Adrenal gland (tissue), 12 donors: ENCODE measurements around the gene DMTF1. TPM values are rescaled to one million over a fixed set of nuclear protein-coding genes. Genes with fewer than 3 reads are reported as not detected.

ENCODE experiments used
- DNase-seq, 7 donors: peaks; one replicate each; pipeline ENCODE4 v3.0.0-alpha.2; 2019 to 2020
- H3K27ac ChIP-seq, 5 donors: fragments of 200-600 bp; sonication (generic) in 4 of 5; 1 replicate in 3 of 5; 2 replicates in 2 of 5; pipeline versions ENCODE4 v1.5.1 to v1.8.0; 2016 to 2020; ENCODE audit warnings: mild to moderate bottlenecking in 1 of 5
- H3K27me3 ChIP-seq: fragments of 200-600 bp; 2 replicates; pipeline ENCODE4 v1.8.0; 2021
- H3K36me3 ChIP-seq, 2 donors: fragments of 200-600 bp; replicated peaks in 1 of 2; 1 replicate in 1 of 2; 2 replicates in 1 of 2; pipeline versions ENCODE4 v1.5.1 to v1.8.0; 2018 to 2022
- H3K4me1 ChIP-seq, 2 donors: fragments of 200-600 bp; replicated peaks in 1 of 2; 1 replicate in 1 of 2; 2 replicates in 1 of 2; pipeline versions ENCODE4 v1.5.1 to v1.8.0; 2018 to 2021
- H3K4me3 ChIP-seq, 4 donors: fragments of 200-600 bp; sonication (generic) in 3 of 4; one replicate each; pipeline ENCODE4 v1.5.1; 2016 to 2018
- H3K9me3 ChIP-seq, 3 donors: fragments of 200-600 bp; sonication (generic) in 1 of 3; replicated peaks in 1 of 3; 1 replicate in 2 of 3; 2 replicates in 1 of 3; pipeline versions ENCODE4 v1.5.1 to v1.8.0; 2016 to 2021
- POLR2A ChIP-seq, 2 donors: fragments of 450-650 bp; IDR thresholded peaks; one replicate each; pipeline ENCODE4 v1.6.1; 2017; ENCODE audit warnings: antibody characterized with exemption in 2 of 2, mild to moderate bottlenecking in 2 of 2, moderate library complexity in 1 of 2
- WGBS, 4 donors: extraction: QIAGEN DNeasy Blood & Tissue Kit in 2 of 4; methylation state at CpG; one replicate each; pipeline versions ENCODE4 v1.1.5 to v1.1.7; 2013 to 2017; 5-methylcytosine and 5-hydroxymethylcytosine counted together
- intact Hi-C, 2 donors: fragments of 100-400 bp; cut with DNase I; formaldehyde crosslinking; loops; one replicate each; pipeline versions ENCODE4 v1.14.1 to v1.15.0; 2022 to 2023
- polyA plus RNA-seq, 3 donors: library from polyadenylated mRNA; stranded (reverse); fragments of 200-250 nt in 2 of 3; fragments of 350-450 nt in 1 of 3; fragmentation: Illumina TruSeq in 1 of 3; extraction: RNeasy Lipid Tissue Mini Kit (QIAGEN cat#74804) in 1 of 3; gene quantifications; one replicate each; pipeline ENCODE4 v1.2.3, GENCODE V29; 2013 to 2014
- total RNA-seq, 9 donors: library from RNA; depleted of rRNA in 4 of 9; stranded (reverse); fragments of >200 nt in 4 of 9; fragments of 120-200 nt in 1 of 9; fragmentation: NEBNext Ultra II Directional in 1 of 9; extraction: Animal tissue kit (Norgen Biotek cat#: 25700) in 1 of 9; gene quantifications; one replicate each; pipeline versions ENCODE4 v1.1.0 to v1.2.4, GENCODE V29; 2013 to 2023
- TF ChIP-seq, protein P1 (sequence below), 6 experiments: fragments of 450-650 bp in 4 of 6; fragments of 200-600 bp in 2 of 6; sonication (generic) in 1 of 6; IDR thresholded peaks; 1 replicate in 5 of 6; 2 replicates in 1 of 6; pipeline versions ENCODE4 v1.5.1 to v1.8.0; 2016 to 2021; ENCODE audit warnings: antibody characterized with exemption in 6 of 6, mild to moderate bottlenecking in 2 of 6, moderate library complexity in 1 of 6
- donor health status: healthy with polysubstance abuse.
- donor health status: Bipolar disorder and iron deficiency.
- donor health status: DM: yes; HTN: yes; CAD: no.
- donor health status: DM: no; HTN: no; CAD: no.
- donor health status: DM: no; HTN: no; CAD: no.
- donor health status: DM: yes; HTN: yes; CAD: no.

DMTF1 gene
- total and polyA plus RNA-seq, 12 donors, result 17.1 to 149 (median 50.2) TPM

DNA sequence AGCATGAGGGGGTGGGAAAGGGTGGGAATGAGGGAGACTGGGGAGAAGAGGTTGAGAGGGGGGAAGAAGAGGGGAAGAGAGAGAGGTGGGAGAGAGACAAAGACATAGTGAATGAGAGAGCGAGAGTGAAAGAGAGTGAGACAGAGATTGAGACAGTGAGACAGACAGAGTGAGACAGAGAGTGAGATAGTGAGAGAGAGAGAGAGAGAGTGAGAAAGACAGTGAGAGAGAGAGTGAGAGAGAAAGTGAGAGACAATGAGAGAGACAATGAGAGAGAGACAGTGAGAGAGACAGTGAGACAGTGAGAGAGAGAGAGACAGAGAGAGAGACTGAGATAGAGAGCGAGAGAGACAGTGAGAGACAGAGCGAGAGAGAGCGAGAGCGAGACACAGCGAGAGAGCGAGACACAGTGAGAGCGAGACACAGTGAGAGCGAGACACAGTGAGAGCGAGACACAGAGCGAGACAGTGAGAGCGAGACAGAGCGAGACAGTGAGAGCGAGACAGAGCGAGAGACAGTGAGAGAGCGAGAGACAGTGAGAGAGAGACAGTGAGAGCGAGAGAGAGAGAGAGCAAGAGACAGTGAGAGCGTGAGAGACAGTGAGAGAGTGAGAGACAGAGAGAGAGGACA is 57.2 kb downstream of the DMTF1 start:
- H3K9me3 ChIP-seq, result peaks cover 0 to 15% (median 0%) of the 10 kb centered on the region in 3 donors
- no peaks in the 10 kb centered on the region for H3K4me1 ChIP-seq
- no peaks in the 10 kb centered on the region for H3K27me3 ChIP-seq
- no peaks in the 10 kb centered on the region for H3K36me3 ChIP-seq
- no peak overlapping the region for H3K4me3 ChIP-seq
- 89 to 92% (median 90%) methylated on average over 17 to 18 of the region's 18 CpGs for WGBS, 4 donors
- TF ChIP-seq POLR2A (IDR thresholded peaks at IDR 0.05), result no peak
- TF ChIP-seq, protein P1, sequence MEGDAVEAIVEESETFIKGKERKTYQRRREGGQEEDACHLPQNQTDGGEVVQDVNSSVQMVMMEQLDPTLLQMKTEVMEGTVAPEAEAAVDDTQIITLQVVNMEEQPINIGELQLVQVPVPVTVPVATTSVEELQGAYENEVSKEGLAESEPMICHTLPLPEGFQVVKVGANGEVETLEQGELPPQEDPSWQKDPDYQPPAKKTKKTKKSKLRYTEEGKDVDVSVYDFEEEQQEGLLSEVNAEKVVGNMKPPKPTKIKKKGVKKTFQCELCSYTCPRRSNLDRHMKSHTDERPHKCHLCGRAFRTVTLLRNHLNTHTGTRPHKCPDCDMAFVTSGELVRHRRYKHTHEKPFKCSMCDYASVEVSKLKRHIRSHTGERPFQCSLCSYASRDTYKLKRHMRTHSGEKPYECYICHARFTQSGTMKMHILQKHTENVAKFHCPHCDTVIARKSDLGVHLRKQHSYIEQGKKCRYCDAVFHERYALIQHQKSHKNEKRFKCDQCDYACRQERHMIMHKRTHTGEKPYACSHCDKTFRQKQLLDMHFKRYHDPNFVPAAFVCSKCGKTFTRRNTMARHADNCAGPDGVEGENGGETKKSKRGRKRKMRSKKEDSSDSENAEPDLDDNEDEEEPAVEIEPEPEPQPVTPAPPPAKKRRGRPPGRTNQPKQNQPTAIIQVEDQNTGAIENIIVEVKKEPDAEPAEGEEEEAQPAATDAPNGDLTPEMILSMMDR (IDR thresholded peaks at IDR 0.05), result no peak
- no peak overlapping the region for H3K27ac ChIP-seq
- DNase-seq, result no peak
- intact Hi-C loops, result no loop called here

DNA sequence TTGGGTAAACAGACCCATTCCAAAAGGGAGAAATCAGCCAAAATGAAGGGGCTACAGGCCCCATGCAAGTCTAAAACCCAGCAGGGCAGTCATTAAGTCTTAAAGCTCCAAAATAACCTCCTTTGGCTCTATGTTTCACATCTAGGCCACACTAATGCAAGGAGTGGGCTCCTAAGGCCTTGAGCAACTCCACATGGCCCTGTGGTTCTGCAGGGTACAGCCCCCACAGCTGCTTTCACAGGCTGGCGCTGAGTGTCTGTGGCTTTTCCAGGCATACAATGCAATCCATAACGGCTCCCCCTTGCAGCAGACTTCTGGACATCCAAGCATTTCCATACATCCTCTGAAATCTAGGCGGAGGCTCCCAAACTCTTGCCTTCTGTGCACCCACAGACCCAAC is 58.3 kb downstream of the DMTF1 start:
- intact Hi-C loops, result loop anchor here in 1 of 2 donors (10.0 kb wide), 1 partner anchor 46 kb away; no protein-coding TSS in a partner anchor
- no peak for DNase-seq
- H3K27me3 ChIP-seq, result no peaks in the 10 kb centered on the region
- H3K9me3 ChIP-seq, result peaks cover 0 to 4% (median 0%) of the 10 kb centered on the region in 3 donors
- 89 to 100% (median 99%) methylated on average over 3 of the region's 3 CpGs for WGBS, 4 donors
- no peak for TF ChIP-seq POLR2A (IDR thresholded peaks at IDR 0.05)
- TF ChIP-seq, protein P1 (IDR thresholded peaks at IDR 0.05), result no peak
- no peak overlapping the region for H3K4me3 ChIP-seq
- no peaks in the 10 kb centered on the region for H3K4me1 ChIP-seq
- no peaks in the 10 kb centered on the region for H3K36me3 ChIP-seq
- H3K27ac ChIP-seq, result no peak overlapping the region

DNA sequence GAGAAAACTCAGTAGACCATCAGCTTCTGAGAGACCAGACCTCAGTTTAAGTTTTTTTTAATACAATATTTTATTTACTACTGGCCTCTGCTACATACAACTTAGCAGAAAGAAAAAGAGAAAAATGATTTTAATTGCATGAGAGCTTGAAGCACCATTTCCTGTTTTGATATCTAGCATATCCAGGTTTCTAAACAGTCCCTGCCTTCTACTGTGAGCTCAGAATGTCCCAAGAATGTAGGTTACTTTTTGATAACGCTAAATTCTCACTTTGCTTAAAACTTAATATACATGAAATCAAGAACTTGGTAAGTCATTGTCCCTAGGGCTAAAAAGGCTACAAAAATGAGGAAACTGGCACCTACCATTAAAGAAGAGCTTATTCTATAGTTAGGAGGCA is 60.2 kb downstream of the DMTF1 start:
- Histone ChIP-seq H3K9me3 (no peaks in the 10 kb centered on the region), H3K27me3 (no peaks in the 10 kb centered on the region), H3K36me3 (no peaks in the 10 kb centered on the region), H3K27ac (no peak overlapping the region), H3K4me1 (peaks cover 0 to 4% of the 10 kb centered on the region in 2 donors), H3K4me3 (no peak overlapping the region)
- 67 to 77% (median 74%) methylated on average over 1 of the region's 1 CpG for WGBS, 4 donors
- intact Hi-C loops, result loop anchor here in 1 of 2 donors (10.0 kb wide), 1 partner anchor 48 kb away; no protein-coding TSS in a partner anchor
- no peak for DNase-seq
- TF ChIP-seq POLR2A (IDR thresholded peaks at IDR 0.05), result no peak
- TF ChIP-seq, protein P1 (IDR thresholded peaks at IDR 0.05), result no peak

DNA sequence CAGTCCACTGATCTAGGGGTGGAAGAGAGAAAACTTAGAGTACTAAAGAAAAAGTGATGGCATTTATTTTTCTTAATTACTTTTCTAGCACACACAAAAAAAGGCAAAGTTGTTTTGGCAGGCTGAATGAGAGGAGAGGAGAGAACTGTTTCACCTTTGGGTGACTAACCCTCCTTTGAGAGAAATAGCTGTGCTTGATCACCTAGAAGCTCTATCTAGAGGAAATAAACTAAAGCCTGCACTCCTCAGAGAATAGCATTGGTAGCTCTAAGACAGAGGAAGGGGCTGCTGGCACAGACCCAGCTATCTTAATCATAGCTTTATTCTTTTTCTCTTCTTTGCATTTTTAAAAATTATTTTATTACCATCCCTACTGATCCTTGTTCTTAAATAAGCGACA is 61.0 kb downstream of the DMTF1 start:
- Histone ChIP-seq H3K4me3 (no peak overlapping the region), H3K27me3 (no peaks in the 10 kb centered on the region), H3K4me1 (peaks cover 6 to 11% of the 10 kb centered on the region in 2 donors), H3K9me3 (no peaks in the 10 kb centered on the region), H3K27ac (no peak overlapping the region), H3K36me3 (no peaks in the 10 kb centered on the region)
- DNase-seq, result no peak
- TF ChIP-seq, protein P1 (IDR thresholded peaks at IDR 0.05), result no peak
- no peak for TF ChIP-seq POLR2A (IDR thresholded peaks at IDR 0.05)
- 92 to 100% (median 97%) methylated on average over 1 of the region's 1 CpG for WGBS, 4 donors
- intact Hi-C loops, result loop anchor here in 1 of 2 donors (10.0 kb wide), 1 partner anchor 48 kb away; no protein-coding TSS in a partner anchor
